Stimulated activated naive CD8-positive, alpha-beta T cell treated with anti-CD3 and anti-CD28 coated beads, Interleukin-15, amount 100 ng/mL, for 72 hours (primary cell): ENCODE measurements around the gene REXO4.

Source experiments
- ATAC-seq: fragments of 150-1000 bp; cut with Tn5 transposase; 2 replicates; pipeline ENCODE4 v1.10.0; 2021; ENCODE audit warnings: mild to moderate bottlenecking, moderate library complexity
- DNase-seq, 2 donors: peaks; one replicate each; pipeline ENCODE4 v3.0.0; 2021 to 2022
- H3K27ac Mint-ChIP-seq, 2 donors: one replicate each; pipeline ENCODE4 v1.8.0; 2022; ENCODE audit warnings: mild to moderate bottlenecking in 2 of 2, mixed read lengths in 2 of 2, moderate library complexity in 2 of 2
- H3K27me3 Mint-ChIP-seq: one replicate; pipeline ENCODE4 v1.8.0; 2022; ENCODE audit warnings: mixed read lengths
- H3K4me1 Mint-ChIP-seq: one replicate; pipeline ENCODE4 v1.8.0; 2022; ENCODE audit warnings: mild to moderate bottlenecking, mixed read lengths
- H3K4me3 Mint-ChIP-seq, 2 donors: one replicate each; pipeline ENCODE4 v1.8.0; 2022; ENCODE audit warnings: mild to moderate bottlenecking in 2 of 2, mixed read lengths in 2 of 2, moderate library complexity in 1 of 2
- H3K9me3 Mint-ChIP-seq, 2 donors: one replicate each; pipeline ENCODE4 v1.8.0; 2022; ENCODE audit warnings: mixed read lengths in 2 of 2

Gene REXO4

DNA sequence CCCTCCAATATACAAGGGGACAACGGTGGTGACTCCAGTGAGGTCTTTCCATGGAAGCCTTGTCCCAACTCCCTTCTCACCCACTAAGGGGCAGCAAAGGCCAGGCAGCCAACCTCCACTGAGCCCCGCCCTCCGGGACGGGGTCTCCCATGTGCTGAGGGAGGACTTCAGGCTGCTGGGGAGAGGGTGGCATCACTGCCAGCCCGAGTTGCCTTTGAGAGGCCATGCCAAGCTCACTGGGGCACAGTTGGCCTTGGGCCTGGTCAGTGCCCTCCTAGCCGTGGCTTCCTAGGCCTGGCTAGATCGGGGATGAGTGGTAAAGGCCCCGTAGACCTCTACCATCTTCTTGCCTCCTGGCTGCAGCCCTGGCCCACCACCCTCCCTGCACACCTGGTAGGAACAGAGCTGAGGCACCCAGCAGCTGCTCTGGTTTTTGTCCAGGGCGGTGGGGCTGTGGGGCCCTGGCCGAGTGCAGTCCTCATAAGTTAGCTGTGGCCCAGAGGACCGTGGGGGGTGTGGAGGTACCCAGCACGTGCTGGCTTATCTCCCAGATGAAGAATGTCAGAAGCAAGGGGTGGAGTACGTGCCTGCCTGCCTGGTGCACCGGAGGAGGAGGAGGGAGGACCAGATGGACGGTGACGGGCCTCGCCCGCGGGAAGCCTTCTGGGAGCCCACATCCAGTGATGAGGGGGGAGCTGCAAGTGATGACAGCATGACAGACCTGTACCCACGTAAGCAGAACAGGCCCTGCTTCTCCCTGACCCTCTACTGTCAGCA, 58.2 kb downstream of the REXO4 start:
- Mint-ChIP-seq H3K4me1 (peaks cover 78% of the 10 kb centered on the region), H3K27ac (peak overlapping the region; percentile 36 to 38), H3K27me3 (no peaks in the 10 kb centered on the region), H3K9me3 (no peaks in the 10 kb centered on the region), H3K4me3 (peak overlapping the region; percentile 13 to 45)
- peak; percentile 41 for ATAC-seq
- peak in 1 of 2 donors; percentile 52 for DNase-seq

DNA sequence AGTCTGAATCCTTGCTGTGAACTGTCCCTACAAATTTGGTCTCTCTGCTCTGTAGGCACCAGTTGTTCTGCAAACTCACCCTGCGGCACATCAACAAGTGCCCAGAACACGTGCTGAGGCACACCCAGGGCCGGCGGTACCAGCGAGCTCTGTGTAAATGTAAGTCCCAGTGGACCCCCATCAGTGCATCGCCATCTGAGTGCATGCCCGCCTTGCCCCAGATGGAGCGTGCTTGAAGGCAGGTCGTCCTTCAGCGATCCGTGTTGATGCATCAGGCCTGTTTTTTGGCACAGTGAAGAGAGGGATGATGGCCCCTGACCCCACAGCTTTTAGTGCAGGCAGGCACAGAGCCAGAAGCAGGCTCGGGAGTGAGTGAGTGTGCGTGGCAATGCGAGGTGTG, 60.2 kb downstream of the REXO4 start:
- no peak for DNase-seq
- peak overlapping the region; percentile 86 to 94 for H3K4me3 Mint-ChIP-seq
- H3K4me1 Mint-ChIP-seq: peaks cover 79% of the 10 kb centered on the region
- no peak for ATAC-seq
- no peaks in the 10 kb centered on the region for H3K27me3 Mint-ChIP-seq
- no peaks in the 10 kb centered on the region for H3K9me3 Mint-ChIP-seq
- H3K27ac Mint-ChIP-seq: peak overlapping the region in 1 of 2 donors; percentile 98

DNA sequence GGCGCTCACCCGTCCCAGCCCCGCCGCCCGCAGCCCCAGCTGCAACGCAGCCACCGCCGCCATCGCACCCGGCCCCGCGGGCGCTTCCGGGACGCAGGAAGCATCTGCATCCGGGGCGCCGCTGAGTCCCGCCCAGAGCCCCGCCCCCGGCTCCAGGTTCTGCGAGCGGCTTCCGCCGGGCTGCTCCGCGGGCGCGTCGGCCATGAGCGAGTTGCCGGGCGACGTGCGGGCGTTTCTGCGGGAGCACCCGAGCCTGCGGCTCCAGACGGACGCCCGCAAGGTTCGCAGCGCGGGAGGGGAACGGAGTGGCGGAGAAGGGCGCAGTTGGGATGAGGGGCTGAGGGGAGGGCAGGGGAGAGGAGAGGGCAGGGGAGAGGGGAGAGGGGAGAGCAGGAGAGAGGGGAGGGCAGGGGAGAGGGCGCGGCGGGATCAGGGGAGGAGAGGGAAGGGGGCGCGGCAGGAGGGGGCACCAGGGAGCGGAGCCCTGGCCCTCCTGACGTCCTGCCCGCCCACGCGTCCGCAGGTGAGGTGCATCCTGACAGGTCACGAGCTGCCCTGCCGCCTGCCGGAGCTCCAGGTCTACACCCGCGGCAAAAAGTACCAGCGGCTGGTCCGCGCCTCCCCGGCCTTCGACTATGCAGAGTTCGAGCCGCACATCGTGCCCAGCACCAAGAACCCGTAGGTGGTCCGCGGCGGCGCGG, 61.3 kb downstream of the REXO4 start, which contains the start of the genes SURF1 and SURF2:
SURF1 (minus strand) TSS at position 97 of the 701 bp plus-strand sequence; CDS start at position 63, 34 bp downstream.
SURF2 (plus strand) TSS at position 160 of the 701 bp plus-strand sequence; CDS start at position 203, 43 bp downstream.
- Mint-ChIP-seq H3K27me3 (no peaks in the 10 kb centered on the region), H3K27ac (peak within 1 kb of the TSS; percentile 76 to 98), H3K4me1 (peaks cover 80% of the 10 kb centered on the region), H3K9me3 (no peaks in the 10 kb centered on the region), H3K4me3 (peak within 1 kb of the TSS; percentile 86 to 94)
- ATAC-seq (peak; percentile 84), DNase-seq (peak; percentile 85 to 86)
